Endodermal cell (in vitro differentiated cells): ENCODE results near the gene DUSP11. TPM values are rescaled to one million over a fixed set of nuclear protein-coding genes. Genes with fewer than 3 reads are reported as not detected.
"Not testable (repeated sequence)": the region's sequence is repeated elsewhere in the genome, so short reads cannot be mapped to it uniquely, and the experiment has no call there.

ENCODE experiments used
- DNase-seq: peaks from one replicate; pipeline ENCODE4 v3.0.0-alpha.2; 2017
- H3K27ac ChIP-seq: 2 replicates; pipeline ENCODE4 v1.5.1; 2013; ENCODE audit warnings: mild to moderate bottlenecking, low read depth, low read length, moderate library complexity
- H3K27me3 ChIP-seq: 2 replicates; pipeline ENCODE4 v1.6.1; 2013; ENCODE audit warnings: mild to moderate bottlenecking, low read length, moderate library complexity; ENCODE audit not compliant: insufficient read depth, control insufficient read depth, poor library complexity, severe bottlenecking
- H3K36me3 ChIP-seq: 2 replicates; pipeline ENCODE4 v1.7.0; 2013; ENCODE audit warnings: mild to moderate bottlenecking, low read length, moderate library complexity; ENCODE audit not compliant: control insufficient read depth, insufficient read depth
- H3K4me1 ChIP-seq: one replicate; pipeline ENCODE4 v1.7.0; 2013; ENCODE audit warnings: low read length; ENCODE audit not compliant: control insufficient read depth, insufficient read depth
- H3K4me3 ChIP-seq: 2 replicates; pipeline ENCODE4 v1.5.1; 2013; ENCODE audit warnings: mild to moderate bottlenecking, low read length, moderate library complexity
- H3K9ac ChIP-seq: 2 replicates; pipeline ENCODE4 v1.6.1; 2013; ENCODE audit warnings: mild to moderate bottlenecking, low read length, moderate library complexity; ENCODE audit not compliant: poor library complexity, severe bottlenecking; ENCODE audit errors: extremely low read depth
- H3K9me3 ChIP-seq: 2 replicates; pipeline ENCODE4 v1.6.1; 2013; ENCODE audit warnings: mild to moderate bottlenecking, low read length, moderate library complexity; ENCODE audit not compliant: control insufficient read depth
- H3K27ac Mint-ChIP-seq: 2 replicates; pipeline ENCODE4 v1.8.0; 2020; ENCODE audit warnings: mixed read lengths
- H3K27me3 Mint-ChIP-seq: 2 replicates; pipeline ENCODE4 v1.8.0; 2021; ENCODE audit warnings: mild to moderate bottlenecking, mixed read lengths; ENCODE audit not compliant: insufficient read depth
- H3K36me3 Mint-ChIP-seq: 2 replicates; pipeline ENCODE4 v1.8.0; 2020; ENCODE audit warnings: low read depth, mixed read lengths
- H3K4me1 Mint-ChIP-seq: 2 replicates; pipeline ENCODE4 v1.8.0; 2020; ENCODE audit warnings: mixed read lengths
- H3K4me3 Mint-ChIP-seq: 2 replicates; pipeline ENCODE4 v1.8.0; 2020; ENCODE audit warnings: mild to moderate bottlenecking, moderate library complexity, mixed read lengths
- H3K9me3 Mint-ChIP-seq: 2 replicates; pipeline ENCODE4 v1.8.0; 2020; ENCODE audit warnings: mild to moderate bottlenecking, mixed read lengths
- WGBS, 2 experiments: methylation state at CpG; one replicate each; pipeline versions ENCODE4 v1.1.5 to v1.1.7; 2013; ENCODE audit warnings: missing lambda C conversion rate in 2 of 2, mixed read lengths in 1 of 2; ENCODE audit not compliant: insufficient coverage in 1 of 2, insufficient read length in 1 of 2; 5-methylcytosine and 5-hydroxymethylcytosine counted together
- total RNA-seq, 2 donors: library from RNA; stranded (reverse); fragmentation: NEBNext Ultra II Directional in 1 of 2; extraction: Animal tissue kit (Norgen Biotek cat#: 25700) in 1 of 2; gene quantifications; 2 replicates in 1 of 2; 3 replicates in 1 of 2; pipeline ENCODE4 v1.2.1, GENCODE V29; 2021
- TF ChIP-seq, protein P1 (sequence below): fragments of 200-600 bp; sonication (generic); conservative IDR thresholded peaks from 2 replicates; pipeline ENCODE4 v1.5.0; 2021; ENCODE audit warnings: antibody characterized with exemption, mild to moderate bottlenecking

Gene DUSP11
- total RNA-seq, 2 donors from 2014 or later: 18.8 to 23.0 TPM

DNA sequence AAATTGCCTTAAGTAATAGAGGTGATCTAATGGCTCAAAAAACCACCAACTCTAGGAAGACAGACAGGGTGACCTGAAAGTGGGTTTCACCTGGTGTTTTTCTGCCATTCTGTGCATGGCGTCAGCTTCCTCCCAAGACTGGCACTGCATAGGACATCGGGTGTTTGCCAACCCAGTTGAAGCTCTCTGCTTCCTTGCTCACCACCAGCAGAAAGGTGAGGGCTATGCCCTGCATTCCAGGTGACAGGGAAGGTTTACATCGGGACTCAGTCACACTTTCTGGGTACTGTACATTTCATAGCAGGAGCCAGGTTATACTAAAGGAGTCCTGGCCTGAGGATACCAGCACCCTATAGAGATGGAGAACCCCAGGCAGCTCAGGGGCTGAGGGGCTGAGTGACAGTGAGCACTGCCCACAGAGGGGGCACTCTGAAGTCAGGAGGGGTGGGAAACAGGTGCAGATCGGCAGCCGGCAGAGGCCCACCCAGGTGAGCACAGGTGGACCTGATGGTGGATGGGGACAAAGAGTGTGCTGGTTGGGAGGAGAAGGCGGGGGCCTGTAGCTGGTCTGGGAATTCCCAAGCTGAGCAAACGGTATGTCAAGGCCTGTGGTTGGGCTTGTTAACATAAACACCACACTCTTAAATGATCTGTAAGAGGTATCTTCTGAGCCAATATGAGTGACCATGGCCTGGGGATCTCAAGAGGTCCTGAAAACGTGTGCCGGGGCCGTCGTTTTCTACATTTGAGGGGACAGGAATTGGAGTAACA, 60.9 kb downstream of the DUSP11 start:
- H3K27ac ChIP-seq: no peak overlapping the region
- no peak for DNase-seq
- Mint-ChIP-seq H3K36me3 (no peaks in the 10 kb centered on the region), H3K27ac (no peak overlapping the region), H3K4me3 (no peak overlapping the region), H3K4me1 (no peaks in the 10 kb centered on the region), H3K9me3 (peaks cover 50% of the 10 kb centered on the region), H3K27me3 (peaks cover 64% of the 10 kb centered on the region)
- H3K27me3 ChIP-seq: peaks cover 43% of the 10 kb centered on the region
- no peaks in the 10 kb centered on the region for H3K9me3 ChIP-seq
- no peak overlapping the region for H3K4me3 ChIP-seq
- TF ChIP-seq, protein P1, sequence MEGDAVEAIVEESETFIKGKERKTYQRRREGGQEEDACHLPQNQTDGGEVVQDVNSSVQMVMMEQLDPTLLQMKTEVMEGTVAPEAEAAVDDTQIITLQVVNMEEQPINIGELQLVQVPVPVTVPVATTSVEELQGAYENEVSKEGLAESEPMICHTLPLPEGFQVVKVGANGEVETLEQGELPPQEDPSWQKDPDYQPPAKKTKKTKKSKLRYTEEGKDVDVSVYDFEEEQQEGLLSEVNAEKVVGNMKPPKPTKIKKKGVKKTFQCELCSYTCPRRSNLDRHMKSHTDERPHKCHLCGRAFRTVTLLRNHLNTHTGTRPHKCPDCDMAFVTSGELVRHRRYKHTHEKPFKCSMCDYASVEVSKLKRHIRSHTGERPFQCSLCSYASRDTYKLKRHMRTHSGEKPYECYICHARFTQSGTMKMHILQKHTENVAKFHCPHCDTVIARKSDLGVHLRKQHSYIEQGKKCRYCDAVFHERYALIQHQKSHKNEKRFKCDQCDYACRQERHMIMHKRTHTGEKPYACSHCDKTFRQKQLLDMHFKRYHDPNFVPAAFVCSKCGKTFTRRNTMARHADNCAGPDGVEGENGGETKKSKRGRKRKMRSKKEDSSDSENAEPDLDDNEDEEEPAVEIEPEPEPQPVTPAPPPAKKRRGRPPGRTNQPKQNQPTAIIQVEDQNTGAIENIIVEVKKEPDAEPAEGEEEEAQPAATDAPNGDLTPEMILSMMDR: no peak
- no peaks in the 10 kb centered on the region for H3K36me3 ChIP-seq
- WGBS, 2 experiments: 83 to 86% methylated on average over 9 to 11 of the region's 11 CpGs
- no peaks in the 10 kb centered on the region for H3K4me1 ChIP-seq
- no peak overlapping the region for H3K9ac ChIP-seq

DNA sequence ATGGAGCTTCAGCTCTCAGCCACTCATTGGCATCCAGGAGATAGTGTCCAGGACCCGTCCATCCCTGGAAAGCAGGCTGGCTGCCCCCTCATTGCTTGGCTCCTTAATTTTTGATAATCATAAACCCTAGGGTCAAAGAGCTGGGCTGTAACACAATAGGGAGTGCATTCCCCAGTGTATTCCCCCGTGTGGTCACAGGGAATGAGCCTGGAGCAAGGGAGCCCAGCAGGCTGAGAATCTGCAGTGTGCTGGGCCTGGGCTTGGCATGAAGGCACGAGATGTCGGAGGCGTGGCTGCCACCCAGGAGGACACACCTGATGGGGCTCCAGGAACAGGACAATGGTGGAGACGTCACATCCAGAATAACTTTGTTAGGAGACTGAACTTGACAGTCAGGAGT, 61.5 kb downstream of the DUSP11 start:
- H3K9me3 ChIP-seq: no peaks in the 10 kb centered on the region
- H3K27ac ChIP-seq: no peak overlapping the region
- no peaks in the 10 kb centered on the region for H3K36me3 ChIP-seq
- H3K4me3 ChIP-seq: no peak overlapping the region
- Mint-ChIP-seq H3K4me3 (no peak overlapping the region), H3K9me3 (peaks cover 52% of the 10 kb centered on the region), H3K27ac (no peak overlapping the region), H3K27me3 (peaks cover 69% of the 10 kb centered on the region), H3K4me1 (no peaks in the 10 kb centered on the region), H3K36me3 (no peaks in the 10 kb centered on the region)
- no peak for DNase-seq
- TF ChIP-seq, protein P1: no peak
- 77 to 80% methylated on average over 6 of the region's 6 CpGs for WGBS, 2 experiments
- H3K4me1 ChIP-seq: no peaks in the 10 kb centered on the region
- H3K9ac ChIP-seq: no peak overlapping the region
- peaks cover 43% of the 10 kb centered on the region for H3K27me3 ChIP-seq

DNA sequence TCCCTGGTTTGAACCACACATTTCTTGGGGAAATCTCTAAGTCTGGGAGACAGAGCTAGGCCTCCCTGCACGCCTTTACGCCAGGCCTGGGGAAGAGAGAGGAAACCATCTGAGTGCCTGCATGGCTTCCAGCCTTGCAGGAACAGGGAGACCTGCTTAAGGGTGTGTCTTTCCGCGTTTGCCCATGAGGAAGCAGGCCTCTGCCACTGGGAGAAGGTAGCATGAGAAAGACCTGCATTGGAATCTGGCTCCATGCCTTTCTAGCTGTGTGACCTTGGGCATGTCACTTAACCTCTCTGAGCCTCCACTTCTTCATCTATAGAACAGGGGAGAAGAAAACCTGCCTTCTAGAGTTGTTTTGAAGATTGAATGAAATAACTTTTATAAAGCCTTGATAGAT, 62.2 kb downstream of the DUSP11 start:
- H3K27ac Mint-ChIP-seq, H3K9ac ChIP-seq, H3K4me1 Mint-ChIP-seq, H3K27ac ChIP-seq, DNase-seq, H3K9me3 ChIP-seq, H3K4me3 Mint-ChIP-seq, H3K4me1 ChIP-seq, H3K36me3 Mint-ChIP-seq, H3K4me3 ChIP-seq, H3K36me3 ChIP-seq: not testable (repeated sequence)
- Mint-ChIP-seq H3K9me3 (peaks cover 47% of the 10 kb centered on the region), H3K27me3 (peaks cover 71% of the 10 kb centered on the region)
- WGBS, 2 experiments: 77 to 80% methylated on average over 1 to 2 of the region's 4 CpGs
- H3K27me3 ChIP-seq: peaks cover 44% of the 10 kb centered on the region

DNA sequence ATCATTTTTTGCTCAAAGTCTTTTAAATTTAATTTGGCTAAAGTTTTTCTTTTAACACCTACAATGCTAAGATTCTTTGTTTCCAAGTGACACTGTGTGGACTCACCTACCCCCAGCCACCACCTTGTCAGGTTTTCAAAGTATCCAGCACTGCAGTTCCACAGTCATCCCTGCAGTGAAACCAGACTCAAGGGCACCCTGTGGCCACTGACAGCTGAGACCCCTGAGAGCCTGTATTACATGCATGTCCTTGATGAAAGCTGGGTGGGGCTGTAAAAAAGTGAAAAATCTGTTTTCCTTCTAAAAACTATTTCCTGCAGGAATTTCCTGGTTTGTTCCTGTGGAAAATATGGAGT, 62.7 kb downstream of the DUSP11 start:
- Histone ChIP-seq H3K4me1 (no peaks in the 10 kb centered on the region), H3K27me3 (peaks cover 49% of the 10 kb centered on the region), H3K4me3 (no peak overlapping the region), H3K9me3 (no peaks in the 10 kb centered on the region), H3K9ac (no peak overlapping the region), H3K27ac (no peak overlapping the region), H3K36me3 (no peaks in the 10 kb centered on the region)
- H3K27me3 Mint-ChIP-seq: peaks cover 76% of the 10 kb centered on the region
- H3K4me3 Mint-ChIP-seq: no peak overlapping the region
- peaks cover 44% of the 10 kb centered on the region for H3K9me3 Mint-ChIP-seq
- H3K4me1 Mint-ChIP-seq: no peaks in the 10 kb centered on the region
- DNase-seq: no peak
- TF ChIP-seq, protein P1: no peak
- no peak overlapping the region for H3K27ac Mint-ChIP-seq
- no peaks in the 10 kb centered on the region for H3K36me3 Mint-ChIP-seq
